WTC11 (cell line): ENCODE measurements around the gene KIAA1671.

ENCODE experiments used
- RELA ChIP-seq: sonication (generic); formaldehyde crosslinking; IDR thresholded peaks from 2 replicates; pipeline ENCODE4 v1.8.1; 2022; ENCODE audit warnings: missing genetic modification reagents, mild to moderate bottlenecking, borderline replicate concordance
- TCF7 ChIP-seq: sonication (generic); formaldehyde crosslinking; IDR thresholded peaks from 2 replicates; pipeline ENCODE4 v1.8.0; 2022; ENCODE audit warnings: mild to moderate bottlenecking, low read depth, missing genetic modification reagents, moderate library complexity
- ZNF138 ChIP-seq: sonication (generic); formaldehyde crosslinking; conservative IDR thresholded peaks from 2 replicates; pipeline ENCODE4 v1.8.1; 2022; ENCODE audit warnings: mild to moderate bottlenecking, moderate library complexity, missing genetic modification reagents
- TF ChIP-seq, protein P1 (sequence below): fragments of 200-600 bp; IDR thresholded peaks from 2 replicates; pipeline ENCODE4 v1.8.0; 2022; ENCODE audit warnings: antibody characterized with exemption
- TF ChIP-seq, protein P2 (sequence below): sonication (generic); formaldehyde crosslinking; IDR thresholded peaks from 2 replicates; pipeline ENCODE4 v1.8.0; 2022; ENCODE audit warnings: mild to moderate bottlenecking, missing genetic modification reagents
- TF ChIP-seq, protein P3 (sequence below): sonication (generic); formaldehyde crosslinking; IDR thresholded peaks from 2 replicates; pipeline ENCODE4 v1.8.1; 2023; ENCODE audit warnings: mild to moderate bottlenecking, missing genetic modification reagents

DNA sequence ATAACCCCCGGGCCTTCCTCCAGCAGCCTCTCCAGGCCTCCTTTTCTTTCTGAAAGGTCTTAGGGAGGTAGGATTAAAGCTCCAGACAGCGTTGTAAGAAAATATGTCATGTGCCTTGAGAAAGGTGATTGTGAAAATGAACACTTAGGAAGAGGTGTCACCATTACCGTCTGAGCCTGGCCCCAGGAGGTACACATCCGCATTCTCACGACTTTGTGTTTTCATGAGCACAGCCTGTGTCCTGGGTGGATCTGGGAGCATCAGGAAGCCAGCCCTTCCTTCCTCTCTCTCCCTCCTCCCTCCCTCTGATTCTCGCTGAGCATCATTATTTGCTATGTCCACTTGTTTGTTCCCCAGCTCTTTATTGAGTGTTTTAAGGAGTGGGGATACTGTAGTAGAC lies 142.1 kb downstream of the KIAA1671 start:
- TF ChIP-seq RELA (CRISPR knock-in tag), result no peak
- TF ChIP-seq, protein P1, sequence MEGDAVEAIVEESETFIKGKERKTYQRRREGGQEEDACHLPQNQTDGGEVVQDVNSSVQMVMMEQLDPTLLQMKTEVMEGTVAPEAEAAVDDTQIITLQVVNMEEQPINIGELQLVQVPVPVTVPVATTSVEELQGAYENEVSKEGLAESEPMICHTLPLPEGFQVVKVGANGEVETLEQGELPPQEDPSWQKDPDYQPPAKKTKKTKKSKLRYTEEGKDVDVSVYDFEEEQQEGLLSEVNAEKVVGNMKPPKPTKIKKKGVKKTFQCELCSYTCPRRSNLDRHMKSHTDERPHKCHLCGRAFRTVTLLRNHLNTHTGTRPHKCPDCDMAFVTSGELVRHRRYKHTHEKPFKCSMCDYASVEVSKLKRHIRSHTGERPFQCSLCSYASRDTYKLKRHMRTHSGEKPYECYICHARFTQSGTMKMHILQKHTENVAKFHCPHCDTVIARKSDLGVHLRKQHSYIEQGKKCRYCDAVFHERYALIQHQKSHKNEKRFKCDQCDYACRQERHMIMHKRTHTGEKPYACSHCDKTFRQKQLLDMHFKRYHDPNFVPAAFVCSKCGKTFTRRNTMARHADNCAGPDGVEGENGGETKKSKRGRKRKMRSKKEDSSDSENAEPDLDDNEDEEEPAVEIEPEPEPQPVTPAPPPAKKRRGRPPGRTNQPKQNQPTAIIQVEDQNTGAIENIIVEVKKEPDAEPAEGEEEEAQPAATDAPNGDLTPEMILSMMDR, result no peak
- TF ChIP-seq, protein P2, sequence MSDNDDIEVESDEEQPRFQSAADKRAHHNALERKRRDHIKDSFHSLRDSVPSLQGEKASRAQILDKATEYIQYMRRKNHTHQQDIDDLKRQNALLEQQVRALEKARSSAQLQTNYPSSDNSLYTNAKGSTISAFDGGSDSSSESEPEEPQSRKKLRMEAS (CRISPR knock-in tag), result no peak
- no peak for TF ChIP-seq TCF7 (CRISPR knock-in tag)
- no peak for TF ChIP-seq ZNF138
- TF ChIP-seq, protein P3, sequence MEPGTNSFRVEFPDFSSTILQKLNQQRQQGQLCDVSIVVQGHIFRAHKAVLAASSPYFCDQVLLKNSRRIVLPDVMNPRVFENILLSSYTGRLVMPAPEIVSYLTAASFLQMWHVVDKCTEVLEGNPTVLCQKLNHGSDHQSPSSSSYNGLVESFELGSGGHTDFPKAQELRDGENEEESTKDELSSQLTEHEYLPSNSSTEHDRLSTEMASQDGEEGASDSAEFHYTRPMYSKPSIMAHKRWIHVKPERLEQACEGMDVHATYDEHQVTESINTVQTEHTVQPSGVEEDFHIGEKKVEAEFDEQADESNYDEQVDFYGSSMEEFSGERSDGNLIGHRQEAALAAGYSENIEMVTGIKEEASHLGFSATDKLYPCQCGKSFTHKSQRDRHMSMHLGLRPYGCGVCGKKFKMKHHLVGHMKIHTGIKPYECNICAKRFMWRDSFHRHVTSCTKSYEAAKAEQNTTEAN (CRISPR knock-in tag), result no peak
